HL-60 (cell line): ENCODE data around the gene FOXJ3.
A peak's percentile ranks its signal among the peaks of the same experiment; 100 is the strongest.

Experiments used
- DNase-seq, 2 experiments: peaks; one replicate each; pipeline ENCODE4 v3.0.0-alpha.2; 2010 to 2020; ENCODE audit warnings: low read depth in 1 of 2, low spot score in 1 of 2
- H3K27ac ChIP-seq: fragments of 250-450 bp; sonication (Bioruptor Pico); replicated peaks from 2 replicates; pipeline ENCODE4 v1.5.1; 2020; ENCODE audit warnings: mild to moderate bottlenecking, moderate library complexity
- H3K27me3 ChIP-seq: fragments of 250-450 bp; sonication (Bioruptor Pico); 2 replicates; pipeline ENCODE4 v1.5.1; 2021; ENCODE audit warnings: mild to moderate bottlenecking, moderate library complexity; ENCODE audit not compliant: insufficient read depth, poor library complexity, severe bottlenecking
- H3K4me3 ChIP-seq: replicated peaks from 2 replicates; pipeline ENCODE4 v1.5.1; 2011; ENCODE audit warnings: mild to moderate bottlenecking, control low read depth, low read length; ENCODE audit not compliant: insufficient read depth
- CTCF ChIP-seq: IDR thresholded peaks from one replicate; pipeline ENCODE4 v1.5.1; 2011; ENCODE audit warnings: low read length, control low read depth, inconsistent platforms; ENCODE audit not compliant: insufficient read depth
- GABPA ChIP-seq: IDR thresholded peaks from 2 replicates; pipeline ENCODE4 v1.6.1; 2012; ENCODE audit warnings: low read depth
- POLR2AphosphoS5 ChIP-seq: IDR thresholded peaks from 2 replicates; pipeline ENCODE4 v1.6.1; 2012; ENCODE audit warnings: low read depth
- REST ChIP-seq: IDR thresholded peaks from 2 replicates; pipeline ENCODE4 v1.6.1; 2012; ENCODE audit warnings: low read depth; ENCODE audit not compliant: insufficient replicate concordance
- SPI1 ChIP-seq: IDR thresholded peaks from 2 replicates; pipeline ENCODE4 v1.6.1; 2012; ENCODE audit warnings: low read depth, mild to moderate bottlenecking, borderline replicate concordance

Gene FOXJ3

GRCh38 chr1:42340093-42340492, 5.1 kb upstream of the FOXJ3 start:
- Histone ChIP-seq H3K27ac (no peak overlapping the region), H3K4me3 (no peak overlapping the region), H3K27me3 (no peaks in the 10 kb centered on the region)
- TF ChIP-seq POLR2AphosphoS5 (no peak), REST (no peak), SPI1 (no peak), GABPA (no peak), CTCF (no peak)
- no peak for DNase-seq

GRCh38 chr1:42336978-42337377, 1.9 kb upstream of the FOXJ3 start:
- TF ChIP-seq GABPA, result no peak
- no peak for TF ChIP-seq REST
- no peak for TF ChIP-seq POLR2AphosphoS5
- TF ChIP-seq SPI1, result no peak
- TF ChIP-seq CTCF, result no peak
- Histone ChIP-seq H3K4me3 (no peak overlapping the region), H3K27me3 (no peaks in the 10 kb centered on the region)

GRCh38 chr1:42335809-42336518, 929 bp upstream of the FOXJ3 start:
- TF ChIP-seq SPI1 (no peak), CTCF (no peak), GABPA (no peak), POLR2AphosphoS5 (no peak), REST (no peak)
- peak overlapping the region; percentile 87 for H3K27ac ChIP-seq
- peak overlapping the region; percentile 98 for H3K4me3 ChIP-seq
- no peak for DNase-seq
- no peaks in the 10 kb centered on the region for H3K27me3 ChIP-seq

More at GRCh38 chr1:42336978-42337377, 1.9 kb upstream of the FOXJ3 start:
- DNase-seq, result no peak
- H3K27ac ChIP-seq, result no peak overlapping the region
